SU-DHL-6 (cell line): ENCODE measurements around the gene NPC2.

Experiments
- EZH2phosphoT487 ChIP-seq: fragments of 200-600 bp; sonication (generic), shearing (Covaris generic); conservative IDR thresholded peaks from 2 replicates; pipeline ENCODE4 v1.6.1; 2018; ENCODE audit warnings: mild to moderate bottlenecking, antibody characterized with exemption, low read length, moderate library complexity, mixed read lengths
- TF ChIP-seq, protein P1 (sequence below): fragments of 200-600 bp; sonication (generic); IDR thresholded peaks from one replicate; pipeline ENCODE4 v1.5.1; 2017; ENCODE audit warnings: antibody characterized with exemption, mild to moderate bottlenecking, low read length, moderate library complexity; ENCODE audit not compliant: insufficient read depth, poor library complexity, severe bottlenecking

DNA sequence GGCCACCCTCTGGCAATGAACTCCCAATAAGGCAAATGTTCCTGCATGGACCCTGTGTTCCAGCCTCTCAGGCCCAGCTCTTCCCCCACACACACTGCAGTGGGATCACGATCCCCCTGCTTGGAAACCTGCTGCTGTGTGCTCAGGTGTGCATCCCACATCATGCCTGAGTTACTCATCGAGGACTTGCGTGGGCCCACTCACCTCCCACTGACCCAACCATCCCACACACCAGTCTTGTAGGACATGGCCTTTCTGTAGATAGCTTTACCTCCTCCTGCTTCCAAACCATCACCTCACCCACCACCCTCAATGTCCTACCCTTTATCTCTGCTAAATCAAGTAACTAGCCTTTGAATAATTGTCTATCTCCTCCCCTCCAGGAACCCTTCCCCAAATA lies 24.6 kb downstream of the NPC2 start:
- TF ChIP-seq, protein P1, sequence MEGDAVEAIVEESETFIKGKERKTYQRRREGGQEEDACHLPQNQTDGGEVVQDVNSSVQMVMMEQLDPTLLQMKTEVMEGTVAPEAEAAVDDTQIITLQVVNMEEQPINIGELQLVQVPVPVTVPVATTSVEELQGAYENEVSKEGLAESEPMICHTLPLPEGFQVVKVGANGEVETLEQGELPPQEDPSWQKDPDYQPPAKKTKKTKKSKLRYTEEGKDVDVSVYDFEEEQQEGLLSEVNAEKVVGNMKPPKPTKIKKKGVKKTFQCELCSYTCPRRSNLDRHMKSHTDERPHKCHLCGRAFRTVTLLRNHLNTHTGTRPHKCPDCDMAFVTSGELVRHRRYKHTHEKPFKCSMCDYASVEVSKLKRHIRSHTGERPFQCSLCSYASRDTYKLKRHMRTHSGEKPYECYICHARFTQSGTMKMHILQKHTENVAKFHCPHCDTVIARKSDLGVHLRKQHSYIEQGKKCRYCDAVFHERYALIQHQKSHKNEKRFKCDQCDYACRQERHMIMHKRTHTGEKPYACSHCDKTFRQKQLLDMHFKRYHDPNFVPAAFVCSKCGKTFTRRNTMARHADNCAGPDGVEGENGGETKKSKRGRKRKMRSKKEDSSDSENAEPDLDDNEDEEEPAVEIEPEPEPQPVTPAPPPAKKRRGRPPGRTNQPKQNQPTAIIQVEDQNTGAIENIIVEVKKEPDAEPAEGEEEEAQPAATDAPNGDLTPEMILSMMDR: no peak
- TF ChIP-seq EZH2phosphoT487: no peak
